ENCODE data around the gene EVA1A. TPM values are rescaled to one million over a fixed set of nuclear protein-coding genes. Genes with fewer than 3 reads are reported as not detected.

EVA1A gene
- total RNA-seq, 8 experiments from 2014 or later, result 0.36 to 9.0 (median 3.8) TPM

GRCh38 chr2:75450068-75450467 is 110.7 kb downstream of the EVA1A start:
- H3K27ac ChIP-seq, result no peak overlapping the region
- peaks cover 14 to 20% of the 10 kb centered on the region in 2 donors for H3K4me1 ChIP-seq (replicated peaks in 1 of 2)
- 25 to 100% (median 95%) methylated on average over 1 of the region's 1 CpG for WGBS, 10 experiments
- no peak for ATAC-seq (replicated peaks in 6 of 8)
- H3K4me3 ChIP-seq, result no peak overlapping the region
- in situ Hi-C loops (cut with MboI; ENCODE audit: low pct_unique_long_range_greater_than_20kb in 2 of 9, low sequenced_read_pairs in 9 of 9, unreplicated experiment in 9 of 9), result loop anchor here in 2 of 9 experiments (25.0 kb wide), 1 partner anchor 162 kb away; no protein-coding TSS in a partner anchor

GRCh38 chr2:75447176-75447575 is 113.6 kb downstream of the EVA1A start:
- no peak for ATAC-seq (replicated peaks in 6 of 8)
- in situ Hi-C loops (cut with MboI; ENCODE audit: low pct_unique_long_range_greater_than_20kb in 2 of 9, low sequenced_read_pairs in 9 of 9, unreplicated experiment in 9 of 9), result no loop called here
- no peaks in the 10 kb centered on the region for H3K4me1 ChIP-seq (replicated peaks in 1 of 2)
- no peak overlapping the region for H3K4me3 ChIP-seq
- no peak overlapping the region for H3K27ac ChIP-seq
- 69 to 100% (median 88%) methylated on average over 1 to 5 of the region's 5 CpGs for WGBS, 10 experiments

Other genes starting within 250 kb of the EVA1A start
- gene MRPL19, start 85.8 kb upstream of the EVA1A start, total RNA-seq, result 10 to 100 TPM; 22.2 to 66.5 (median 32.6) TPM
- 10 to 100 TPM; 13.2 to 29.8 (median 15.9) TPM for gene GCFC2, start 150.0 kb upstream of the EVA1A start, total RNA-seq